Glomerular visceral epithelial cell (primary cell): ENCODE results near the gene MTMR3.
"Not testable (repeated sequence)": the region's sequence is repeated elsewhere in the genome, so short reads cannot be mapped to it uniquely, and the experiment has no call there.

Experiments used
- DNase-seq: peaks from one replicate; pipeline ENCODE4 v3.0.0-alpha.2; 2016; ENCODE audit errors: extremely low spot score

Gene MTMR3

DNA sequence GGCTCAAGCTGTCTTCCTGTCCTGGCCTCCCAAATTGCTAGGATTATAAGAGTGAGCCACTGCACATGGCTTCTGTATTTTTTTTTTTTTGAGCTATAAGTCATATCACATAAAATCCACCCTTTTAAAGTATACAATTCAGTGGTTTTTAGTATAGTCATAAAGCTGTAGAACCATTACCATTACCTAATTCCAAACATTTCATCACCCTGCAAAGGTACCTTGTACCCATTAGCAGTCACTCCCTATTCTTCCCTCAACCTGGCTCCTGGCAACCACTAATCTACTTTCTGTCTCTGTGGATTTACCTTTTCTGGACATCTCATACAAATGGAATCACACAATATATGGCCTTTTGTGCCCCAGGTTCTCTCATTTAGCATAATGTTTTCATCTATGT, 84.5 kb downstream of the MTMR3 start:
- DNase-seq = no peak

DNA sequence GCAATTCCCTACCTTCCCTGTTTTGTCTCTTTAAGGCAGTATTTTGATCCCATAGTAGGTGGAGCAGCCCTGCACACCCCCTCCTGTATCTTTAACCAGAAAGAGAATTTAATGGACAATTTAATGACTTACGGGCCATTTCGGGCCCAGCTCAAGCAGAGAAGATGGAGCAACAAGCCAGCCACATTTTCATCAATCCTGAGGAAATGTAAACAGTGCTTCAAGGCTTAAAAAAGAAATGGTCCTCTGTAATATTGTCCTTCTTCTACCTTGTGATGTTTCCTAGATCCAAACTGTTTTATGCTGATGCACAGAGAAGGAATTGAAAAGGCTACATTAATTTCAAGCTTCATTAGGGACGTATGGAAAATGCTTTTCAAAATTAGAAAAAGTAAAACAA, 88.6 kb downstream of the MTMR3 start:
- DNase-seq = no peak

DNA sequence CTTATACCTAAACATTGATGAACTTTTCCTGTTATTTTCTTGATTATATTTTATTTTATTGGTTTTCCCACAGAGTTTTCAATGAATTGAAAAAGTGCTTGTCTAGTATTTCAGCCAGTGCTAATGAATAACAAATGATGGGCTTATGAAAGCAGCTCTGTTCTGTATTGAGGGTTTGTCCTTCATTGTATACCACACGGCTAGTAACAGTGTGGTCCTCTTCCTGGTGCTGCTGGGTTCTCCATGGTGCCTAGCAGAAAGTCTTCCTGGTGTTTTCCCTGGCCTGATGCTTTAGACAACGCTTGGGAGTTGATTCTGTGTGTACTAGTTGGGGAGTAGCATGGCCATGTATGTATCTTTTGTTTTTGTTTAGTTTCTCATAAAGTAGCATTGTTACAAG, 89.1 kb downstream of the MTMR3 start:
- DNase-seq = no peak

DNA sequence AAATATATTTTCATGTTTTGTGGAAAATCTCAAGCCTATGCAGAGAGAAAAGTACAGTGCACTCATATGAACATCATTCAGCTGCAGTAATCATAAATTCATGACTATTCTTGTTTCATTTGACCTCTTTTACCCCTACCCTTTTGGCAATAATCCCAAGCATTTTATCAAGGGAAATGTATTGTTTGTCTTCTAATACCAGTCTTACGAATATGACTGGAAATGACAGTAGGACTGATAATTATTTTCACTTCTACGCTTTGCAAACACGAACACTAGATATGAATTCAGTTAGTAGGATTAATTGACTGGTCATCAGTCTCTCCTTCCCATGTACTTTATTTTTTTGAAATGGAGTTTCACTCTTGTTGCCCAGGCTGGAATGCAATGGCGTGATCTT, 90.3 kb downstream of the MTMR3 start:
- DNase-seq = no peak

DNA sequence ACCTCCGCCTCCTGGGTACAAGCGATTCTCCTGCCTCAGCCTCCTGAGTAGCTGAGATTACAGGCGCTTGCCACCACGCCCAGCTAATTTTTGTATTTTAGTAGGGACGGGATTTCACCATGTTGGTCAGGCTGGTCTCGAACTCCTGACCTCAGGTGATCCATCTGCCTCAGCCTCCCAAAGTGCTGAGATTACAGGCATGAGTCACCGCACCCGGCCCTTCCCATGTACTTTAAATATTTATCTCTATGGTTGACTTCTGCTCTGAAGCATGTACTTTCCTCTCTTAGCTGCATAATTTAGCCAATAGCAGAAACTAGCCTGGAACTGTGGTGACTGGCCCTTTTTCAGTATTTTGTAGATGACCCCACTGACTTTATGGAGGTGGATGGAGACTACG, 90.7 kb downstream of the MTMR3 start:
- DNase-seq = not testable (repeated sequence)

DNA sequence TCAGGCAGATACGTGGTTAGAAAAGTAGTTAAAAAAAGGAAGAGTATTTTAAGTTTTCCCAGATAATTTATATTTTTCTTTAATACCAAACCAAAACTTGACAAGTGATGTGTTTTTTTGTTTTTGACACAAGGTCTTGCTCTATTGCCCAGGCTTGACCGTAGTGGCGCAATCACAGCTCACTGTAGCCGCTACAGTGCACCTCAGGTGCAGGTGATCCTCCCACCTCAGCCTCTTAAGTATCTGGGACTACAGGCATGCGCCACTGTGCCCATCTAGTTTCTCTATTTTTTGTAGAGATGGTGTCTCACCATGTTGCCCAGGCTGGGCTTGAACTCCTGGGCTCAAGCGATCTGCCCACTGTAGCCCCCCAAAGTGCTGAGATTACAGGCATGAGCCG, 92.5 kb downstream of the MTMR3 start:
- no peak for DNase-seq

DNA sequence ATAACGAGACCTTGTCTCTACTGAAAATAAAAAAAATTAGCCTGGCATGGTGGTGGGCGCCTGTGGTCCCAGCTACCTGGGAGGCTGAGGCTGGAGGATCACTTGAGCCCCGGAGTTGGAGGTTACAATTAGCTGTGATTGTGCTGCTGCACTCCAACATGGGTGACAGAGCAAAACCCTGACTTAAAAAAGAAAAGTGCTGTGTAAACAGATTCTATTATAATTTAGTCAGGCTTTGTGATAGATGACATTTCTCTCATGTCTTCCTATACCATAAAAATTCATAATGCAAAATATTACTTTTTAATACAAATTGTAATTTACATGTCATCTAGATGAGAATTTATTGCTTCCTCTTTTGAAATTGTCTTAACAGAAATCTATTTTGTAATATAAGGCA, 94.1 kb downstream of the MTMR3 start:
- DNase-seq = no peak

DNA sequence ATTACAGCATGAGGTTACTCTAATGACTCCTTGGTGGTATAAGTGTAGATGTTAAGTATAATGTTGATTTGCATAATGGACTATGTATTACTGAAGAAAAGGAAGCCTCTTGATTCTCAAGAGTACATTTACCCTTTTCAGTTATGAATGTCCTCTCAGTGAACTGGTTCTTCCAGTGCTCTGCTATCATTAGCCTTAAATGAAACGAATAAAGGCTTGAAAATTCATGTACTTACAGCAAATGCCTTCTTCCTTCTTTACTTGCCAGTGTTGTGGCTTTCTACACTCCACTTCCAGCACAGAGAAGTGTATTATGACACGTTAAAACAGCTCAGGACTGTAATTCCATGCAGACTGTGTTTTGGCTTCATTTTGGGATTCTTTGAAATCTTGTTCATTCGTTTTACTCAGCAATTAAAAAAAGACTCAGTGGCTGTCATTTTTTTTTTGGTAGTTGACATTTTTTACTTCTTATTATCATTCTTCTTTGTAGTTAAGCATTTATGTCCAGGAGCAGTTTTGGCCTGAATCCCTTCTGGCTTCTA, 96.9 kb downstream of the MTMR3 start:
- no peak for DNase-seq

DNA sequence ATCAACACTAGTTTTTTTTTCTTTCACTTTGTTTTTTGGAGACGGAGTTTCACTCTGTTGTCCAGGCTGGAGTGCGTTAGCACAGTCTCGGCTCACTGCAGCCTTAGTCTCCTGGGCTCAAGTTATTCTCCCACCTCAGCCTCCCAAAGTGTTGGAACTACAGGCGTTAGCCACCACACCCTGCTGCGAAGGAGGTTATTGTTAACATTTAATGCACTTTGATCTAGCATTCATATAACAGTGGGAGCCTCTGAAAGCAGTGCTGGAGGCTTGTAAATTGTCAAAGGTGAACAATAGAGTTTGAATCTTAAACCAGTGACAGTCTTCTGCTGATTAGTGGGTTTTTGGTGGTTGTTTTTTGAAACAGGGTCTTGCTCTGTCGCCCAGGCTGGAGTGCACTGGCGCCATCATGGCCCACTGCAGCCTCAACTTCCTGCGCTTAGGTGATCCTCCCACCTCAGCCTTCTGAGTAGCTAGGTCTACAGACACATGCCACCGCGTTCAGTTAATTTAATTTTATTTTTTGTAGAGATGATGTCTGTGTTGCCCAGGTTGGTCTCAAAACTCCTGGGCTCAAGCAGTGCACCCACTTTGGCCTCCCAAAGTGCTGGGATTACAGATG, 100.4 kb downstream of the MTMR3 start:
- no peak for DNase-seq

DNA sequence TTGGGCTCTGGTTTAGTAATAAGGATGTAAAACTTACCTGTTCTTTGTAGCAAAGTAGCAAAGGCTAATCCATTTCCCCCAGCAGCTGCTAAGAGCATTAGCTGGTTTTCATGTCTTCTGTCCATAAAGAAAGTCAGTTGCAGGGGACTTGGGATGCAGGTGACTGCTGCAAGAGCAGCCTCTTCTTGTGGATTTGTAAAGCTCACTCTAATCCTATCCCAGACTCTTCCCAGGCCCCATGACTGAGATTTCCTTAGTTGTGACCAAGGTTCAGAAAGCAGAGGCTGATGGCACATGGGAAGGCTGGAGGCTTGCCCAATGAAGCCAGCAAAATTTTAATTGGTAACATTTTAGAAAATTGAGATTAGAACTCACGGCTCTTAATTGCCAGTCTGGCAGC, 102.9 kb downstream of the MTMR3 start:
- no peak for DNase-seq

DNA sequence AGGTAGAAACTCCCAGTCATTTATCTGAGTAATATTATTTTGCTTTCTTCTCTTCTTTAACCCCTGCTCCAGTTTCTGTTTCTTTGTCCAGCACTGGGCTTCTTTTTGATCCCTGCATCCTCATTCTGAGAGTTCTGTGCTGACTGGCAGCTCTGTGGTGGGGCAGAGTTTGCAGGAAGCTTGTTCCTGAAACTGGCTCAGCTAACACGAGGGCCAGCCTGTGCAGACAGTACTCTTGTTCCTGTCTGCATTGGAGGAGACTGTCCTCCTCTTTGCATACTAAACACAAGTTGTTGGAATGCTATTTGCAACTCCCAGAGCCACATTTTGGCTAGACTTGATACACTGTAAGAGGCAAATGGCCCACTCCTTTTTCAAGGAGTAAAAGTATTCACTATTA, 104.2 kb downstream of the MTMR3 start:
- no peak for DNase-seq

DNA sequence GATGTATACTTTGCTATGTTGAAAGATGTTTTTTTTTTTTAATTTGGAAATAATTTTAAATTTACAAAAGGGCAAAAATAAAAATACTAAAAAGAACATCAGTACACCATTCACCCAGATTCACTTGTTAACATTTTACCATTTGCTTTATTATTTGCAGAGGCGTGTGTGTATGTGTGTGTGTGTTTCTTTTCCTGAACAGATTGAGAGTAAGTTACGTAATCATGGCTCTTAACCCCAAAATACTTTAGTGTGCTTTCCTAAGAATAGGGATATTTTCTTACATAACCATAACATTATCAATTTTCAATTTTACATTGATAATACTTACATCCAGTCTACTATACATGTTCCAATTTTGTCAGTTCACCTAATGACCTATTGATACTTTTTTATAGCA, 105.7 kb downstream of the MTMR3 start:
- DNase-seq = no peak

DNA sequence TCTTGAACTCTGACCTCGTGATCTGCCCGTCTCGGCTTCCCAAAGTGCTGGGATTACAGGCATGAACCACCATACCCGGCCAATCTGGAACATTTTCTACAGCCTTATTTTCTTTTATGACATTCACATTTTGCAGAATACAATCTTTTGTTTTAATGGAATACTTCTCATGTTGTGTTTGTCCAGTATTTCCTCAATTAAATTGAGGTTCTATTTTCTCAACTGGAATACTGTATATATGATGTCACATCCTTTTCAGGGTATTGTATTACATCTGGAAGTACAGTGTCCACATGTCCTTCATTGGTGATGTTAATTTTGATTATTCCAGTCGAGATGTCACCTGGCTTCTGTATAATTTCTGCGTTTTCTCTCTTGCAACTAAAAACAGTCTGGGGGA, 106.5 kb downstream of the MTMR3 start:
- no peak for DNase-seq

DNA sequence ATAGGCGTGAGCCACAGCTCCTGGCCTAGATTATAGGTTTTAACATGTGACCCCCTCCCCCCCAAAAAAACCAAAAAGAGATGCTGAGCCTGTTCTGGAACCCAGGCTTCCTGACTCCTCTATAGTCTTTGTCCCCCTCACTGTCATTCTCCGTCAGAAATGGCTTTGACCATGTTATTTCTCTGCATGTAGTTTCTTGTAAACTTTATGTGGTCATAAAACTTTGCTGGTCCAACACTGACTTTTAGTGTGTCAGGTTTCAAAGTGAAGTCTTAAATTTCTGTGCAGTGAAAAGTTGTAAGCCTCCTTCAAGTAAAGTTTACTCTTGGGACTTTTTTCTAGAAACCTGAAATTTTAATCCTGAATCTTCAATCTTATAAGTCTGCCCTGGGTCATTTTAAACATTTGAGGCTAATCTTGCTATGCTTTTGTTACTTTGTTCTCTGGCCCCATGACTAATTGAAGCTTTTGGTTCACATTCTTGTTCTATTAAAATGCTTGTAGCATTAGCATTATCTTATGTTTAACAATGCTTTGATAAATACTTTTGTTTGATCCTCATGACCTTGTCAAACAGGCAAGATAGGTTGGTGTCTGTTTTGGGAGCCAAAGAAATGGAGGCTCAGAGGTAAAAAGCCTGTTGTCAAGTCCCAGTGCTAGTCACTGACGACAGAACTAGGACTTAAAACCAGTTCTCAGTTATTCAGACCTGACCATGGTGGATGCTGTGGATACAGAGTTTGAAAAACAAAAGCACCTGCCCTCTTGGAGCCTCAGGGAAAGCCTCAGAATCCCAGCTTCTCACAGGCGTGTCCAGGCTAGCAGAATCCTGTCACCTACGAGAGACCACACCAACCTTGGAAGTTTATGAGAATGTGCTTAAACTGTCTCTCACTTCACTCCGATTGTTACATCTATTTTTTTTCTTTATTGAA, 109.6 kb downstream of the MTMR3 start:
- peak; percentile 13 for DNase-seq

DNA sequence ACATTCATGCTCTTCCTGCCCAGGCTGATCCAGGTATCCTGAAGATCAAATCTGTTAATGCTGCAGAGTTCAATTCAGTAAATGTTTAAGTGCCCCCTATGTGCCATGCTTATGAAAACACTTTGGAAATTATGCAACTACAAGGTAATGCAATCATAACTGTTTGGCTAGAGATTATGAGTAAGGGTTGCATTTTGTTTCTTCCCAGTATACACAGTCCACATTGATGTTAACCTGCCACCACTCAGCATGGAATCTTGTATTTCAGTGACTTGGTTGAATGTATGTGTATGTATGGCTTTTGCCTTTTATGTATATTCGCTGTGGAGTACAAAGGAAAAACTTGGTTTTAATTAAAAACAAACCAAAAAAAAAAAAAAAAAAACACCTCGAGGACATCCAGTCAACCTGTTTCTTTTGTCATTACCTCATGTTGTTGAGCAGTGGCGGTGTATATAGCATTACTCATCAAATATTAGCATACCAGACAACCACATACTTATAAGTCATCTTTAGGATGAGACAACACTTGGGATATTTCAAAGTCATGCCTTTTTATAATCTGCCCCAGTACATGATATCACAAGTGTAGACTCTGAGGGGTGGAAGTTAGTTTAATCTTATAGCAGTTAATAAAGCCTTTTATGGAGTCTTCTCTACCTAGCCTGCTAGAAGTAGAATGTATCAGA, 111.2 kb downstream of the MTMR3 start:
- DNase-seq = peak; percentile 85

DNA sequence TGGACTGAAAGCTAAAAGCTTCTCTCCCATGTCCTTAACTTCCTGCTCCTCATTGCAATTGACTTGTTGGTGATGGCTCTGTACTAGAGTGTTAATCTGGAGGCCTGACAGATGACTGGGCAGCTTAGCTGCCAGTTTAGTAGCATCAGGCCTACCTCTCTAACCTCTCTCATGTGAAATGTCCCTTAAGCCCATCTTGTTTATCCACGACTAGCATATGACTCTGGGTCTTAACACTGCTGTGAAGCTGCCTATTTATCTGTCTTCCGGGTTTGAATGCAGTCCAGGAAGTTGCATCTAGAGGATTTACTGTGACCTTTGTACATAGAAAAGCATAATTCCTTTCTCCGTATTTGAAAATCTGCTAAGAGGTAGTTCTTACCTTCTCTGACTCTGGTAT, 112.0 kb downstream of the MTMR3 start:
- DNase-seq = peak; percentile 50

DNA sequence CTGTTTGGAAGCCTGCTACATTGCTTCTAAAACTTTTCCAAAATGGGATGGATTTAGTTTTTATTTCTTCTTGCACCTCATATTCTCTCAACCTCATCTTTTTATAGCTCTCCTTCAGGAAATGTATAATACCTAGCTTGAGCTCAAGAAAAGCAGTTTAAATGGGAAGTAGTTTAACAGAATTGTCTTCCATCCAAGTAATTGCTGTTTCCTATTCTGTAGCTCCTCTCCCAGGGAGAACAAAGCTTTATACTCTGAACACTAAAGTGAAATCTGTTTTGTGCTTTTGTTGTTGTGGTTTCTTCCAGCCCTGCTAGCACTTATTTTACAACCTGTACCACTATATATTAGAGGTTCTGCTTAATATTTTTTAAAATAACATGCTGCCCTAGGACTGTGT, 114.1 kb downstream of the MTMR3 start:
- DNase-seq = no peak

DNA sequence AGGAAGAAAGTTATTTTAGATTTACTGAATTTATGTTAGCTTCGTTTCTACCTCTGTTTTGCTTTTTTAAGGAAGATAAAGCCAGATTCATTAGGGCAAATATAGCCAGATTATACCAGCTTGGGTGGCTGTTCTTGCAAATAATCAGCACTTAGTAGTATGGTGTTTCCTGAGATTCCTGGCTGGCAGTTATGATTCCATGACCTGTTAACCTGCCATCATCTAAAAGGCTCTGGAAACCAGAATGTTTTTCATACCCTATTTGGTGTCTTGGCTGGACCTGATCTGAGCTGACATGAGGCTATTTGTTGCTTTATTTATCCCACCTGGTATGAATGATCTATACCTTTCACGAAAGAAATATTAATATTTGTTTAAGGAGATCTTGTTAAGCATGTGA, 114.5 kb downstream of the MTMR3 start:
- DNase-seq = no peak

DNA sequence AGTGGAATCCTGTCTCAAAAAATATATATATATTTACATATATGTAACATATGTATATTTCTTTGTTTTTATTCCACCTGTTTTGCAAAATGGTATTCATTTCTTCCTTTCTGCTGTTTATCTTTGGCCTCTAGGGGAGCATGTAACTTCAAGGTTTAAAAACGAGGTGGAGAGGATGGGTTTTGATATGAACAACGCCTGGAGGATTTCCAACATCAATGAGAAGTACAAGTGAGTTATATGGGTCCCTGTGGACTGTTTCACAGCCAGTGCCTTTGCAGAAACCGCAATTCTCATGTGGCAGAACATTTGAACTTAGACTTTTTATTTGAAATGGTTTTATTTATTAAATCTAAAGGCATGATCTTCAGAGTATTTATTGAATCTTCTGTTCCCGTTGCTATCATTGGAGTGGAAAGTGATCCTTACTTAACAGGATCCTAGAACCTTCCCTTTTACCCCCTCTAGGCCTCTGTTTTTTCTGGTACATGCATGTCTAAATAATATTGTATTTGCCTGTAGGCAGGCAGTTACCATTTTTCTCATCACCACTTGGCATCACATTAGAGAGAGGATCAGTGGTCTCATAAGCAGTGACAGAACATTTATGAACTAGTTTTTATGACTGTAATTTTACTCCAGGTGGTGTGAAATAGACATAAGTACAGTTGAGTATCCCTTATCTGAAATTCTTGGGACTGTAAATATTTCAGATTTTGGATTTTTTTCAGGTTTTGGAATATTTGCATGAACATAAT, 115.8 kb downstream of the MTMR3 start:
- DNase-seq = no peak

DNA sequence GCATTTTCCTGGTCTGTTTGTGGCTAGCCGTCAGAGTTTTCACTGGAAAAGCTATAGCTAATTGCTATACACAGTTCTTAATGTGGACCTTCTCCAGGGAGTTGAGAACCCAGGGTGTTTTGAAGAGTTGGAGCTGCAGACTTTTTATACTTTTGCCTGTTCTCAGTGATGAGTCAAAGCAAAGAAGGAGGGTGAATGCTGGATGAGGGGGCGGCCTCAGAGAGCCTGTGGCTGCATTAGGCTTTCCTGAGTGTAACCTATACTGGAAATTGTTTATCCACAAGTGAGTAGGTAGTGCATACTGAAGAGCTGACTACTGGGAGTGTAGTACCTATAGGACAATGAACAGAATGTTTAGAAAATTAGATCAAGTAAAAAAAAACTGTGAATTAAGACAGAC, 117.6 kb downstream of the MTMR3 start:
- peak; percentile 81 for DNase-seq

DNA sequence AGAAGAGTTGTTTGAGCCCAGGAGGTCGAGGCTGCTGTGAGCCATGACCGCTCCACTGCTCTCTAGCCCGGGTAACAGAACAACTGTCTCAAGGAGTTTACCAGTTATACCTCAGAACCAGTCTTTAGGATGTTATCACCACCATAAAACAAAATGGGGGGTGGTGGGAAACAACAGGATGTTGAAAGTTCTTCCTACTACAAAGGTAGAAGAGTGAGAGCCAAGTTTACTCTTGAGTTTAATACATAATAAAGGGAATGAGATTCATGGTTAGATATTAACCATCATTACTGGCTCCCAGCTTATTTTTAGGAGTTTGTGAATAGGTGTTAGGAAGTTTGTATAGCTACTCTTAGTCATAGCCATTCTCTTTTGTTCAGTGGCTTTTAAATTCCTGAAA, 118.5 kb downstream of the MTMR3 start:
- DNase-seq = peak; percentile 32
